NCI-H1694 treated with DMSO at 0.1 percent for 48 hours (cell line): Measurements from ENCODE around the gene PYGO2.
A peak's percentile ranks its signal among the peaks of the same experiment; 100 is the strongest.
"Not testable (repeated sequence)": the region's sequence is repeated elsewhere in the genome, so short reads cannot be mapped to it uniquely, and the experiment has no call there.

Source experiments
- DNase-seq: peaks from one replicate; lab custom pipeline; 2025; lab: John Stamatoyannopoulos, UW

Gene PYGO2

DNA sequence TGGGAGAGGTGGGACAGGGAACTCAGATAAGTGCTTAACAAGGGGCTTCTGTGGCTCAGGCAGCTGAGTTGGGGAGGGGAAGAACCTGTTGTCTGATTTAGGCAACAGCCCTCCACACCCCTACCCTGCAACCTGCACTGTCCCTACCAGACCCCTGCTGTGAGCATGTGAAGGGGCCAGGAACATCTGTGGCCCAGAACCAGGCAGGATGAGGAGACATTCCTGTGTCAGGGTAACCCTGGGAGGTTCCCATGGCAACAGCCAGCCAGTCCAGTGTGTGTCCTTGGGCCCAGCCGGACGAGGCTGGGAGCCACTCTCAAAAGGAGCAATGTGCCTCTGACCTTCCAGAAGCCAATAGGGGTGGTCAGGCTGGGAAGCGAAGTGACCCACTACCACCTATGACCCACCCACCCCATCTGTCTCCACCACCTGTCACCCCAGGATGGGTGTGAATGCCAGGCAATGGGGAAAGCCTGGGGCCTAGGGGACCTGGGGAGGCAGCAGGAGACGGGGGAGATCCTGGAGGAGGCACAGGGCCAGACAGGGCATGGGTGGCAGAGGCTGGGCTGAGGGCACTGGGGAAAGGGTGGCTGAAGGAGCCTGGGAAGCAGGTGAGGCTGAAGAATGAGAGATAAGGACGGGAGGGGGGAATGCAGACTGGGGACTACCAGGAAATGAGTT lies 20.1 kb downstream of the PYGO2 start:
- no peak for DNase-seq

DNA sequence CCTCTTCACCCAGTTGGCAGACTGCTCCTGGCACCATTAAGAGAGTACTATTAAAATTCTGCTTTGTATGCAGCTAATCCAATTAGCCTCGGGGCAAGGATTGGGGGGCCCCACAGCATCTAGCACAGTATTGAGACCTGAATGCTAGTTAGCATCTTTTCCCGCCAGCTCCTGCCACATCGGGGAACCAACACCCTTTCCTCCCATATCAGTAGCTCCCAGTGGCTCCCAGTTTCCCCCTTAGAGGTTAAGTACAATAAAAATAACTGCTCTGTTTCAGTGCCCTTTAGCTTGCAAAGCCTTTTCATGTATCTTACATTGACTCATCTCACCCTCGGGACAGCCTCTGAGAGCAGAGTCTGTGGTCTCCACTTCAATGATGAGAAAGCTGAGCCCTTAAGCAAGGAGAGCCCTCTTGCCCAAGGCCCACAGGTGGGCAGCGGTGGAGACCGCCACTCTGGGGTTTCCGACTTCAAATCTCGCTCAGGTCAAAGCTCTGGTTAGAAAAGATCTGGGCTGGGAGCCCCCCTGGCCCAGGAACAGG lies 20.9 kb downstream of the PYGO2 start:
- no peak for DNase-seq

DNA sequence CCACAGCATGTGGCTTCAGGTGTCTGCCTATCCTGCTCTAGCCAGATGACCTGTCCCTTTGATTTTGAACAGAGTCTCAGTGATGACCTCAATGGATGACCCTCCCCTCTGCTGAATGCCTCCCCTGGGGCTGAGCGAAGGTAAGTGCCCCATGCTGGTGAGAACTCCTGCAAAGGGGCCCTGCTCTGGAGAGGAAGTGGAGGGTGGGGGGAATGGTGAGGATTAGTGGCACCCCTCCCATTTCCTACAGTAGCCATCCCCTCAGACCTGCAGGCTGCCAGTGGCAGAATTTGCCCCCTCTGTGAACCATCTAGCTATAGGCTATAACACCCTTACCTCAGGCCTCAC lies 21.4 kb downstream of the PYGO2 start:
- no peak for DNase-seq

- no peak for DNase-seq
Measured at GRCh38 chr1:154938604-154939399, 22.8 kb downstream of the PYGO2 start.

GRCh38 chr1:154937988-154938386 lies 23.6 kb downstream of the PYGO2 start:
- DNase-seq = no peak

DNA sequence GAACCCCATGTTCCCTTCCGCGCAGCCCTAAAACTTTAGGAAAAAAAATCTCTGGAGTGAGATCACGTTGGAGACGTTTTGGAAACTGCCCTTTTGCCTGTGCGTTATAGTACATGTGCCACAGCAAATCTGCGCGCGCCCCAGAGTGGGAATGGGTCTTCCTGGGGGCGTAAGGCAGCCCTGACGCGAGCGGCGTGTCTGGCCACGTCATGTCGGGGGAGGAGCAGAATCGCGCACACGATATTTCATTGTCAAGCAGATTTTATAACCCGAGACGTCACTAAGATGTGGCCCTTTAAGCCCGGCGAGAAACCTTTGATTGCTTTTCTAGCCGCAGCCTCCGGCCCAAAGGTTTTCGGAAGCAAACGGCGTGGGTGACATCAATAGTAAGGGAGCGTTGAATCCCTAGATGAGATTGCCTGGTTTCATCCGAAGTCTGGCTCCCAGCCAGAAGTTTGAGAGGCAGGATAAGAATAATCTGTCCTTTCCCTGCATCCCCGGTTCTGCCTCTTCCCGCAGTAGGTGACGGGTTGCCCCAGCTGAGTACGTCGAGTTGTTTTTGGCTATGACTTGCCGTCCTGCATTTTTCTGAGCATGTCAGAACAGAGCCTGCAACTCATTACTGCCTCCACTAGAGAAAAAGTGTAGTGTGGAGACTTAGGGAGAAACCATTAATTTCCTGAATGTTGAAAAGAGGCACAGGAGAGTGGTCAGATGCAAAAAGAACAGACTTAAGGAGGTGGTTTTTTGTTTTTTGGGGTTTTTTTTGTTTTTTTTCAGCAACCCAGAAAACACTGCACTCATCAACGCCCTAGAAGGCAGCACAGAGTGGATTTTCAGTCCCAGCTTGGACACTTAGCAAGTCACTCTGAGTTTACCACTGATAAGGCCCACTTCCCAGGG lies 24.2 kb downstream of the PYGO2 start:
- DNase-seq = peak; percentile 98

- DNase-seq = peak; percentile 98
Measured at GRCh38 chr1:154936555-154937084, 25.0 kb downstream of the PYGO2 start, which contains the start of gene PMVK. PMVK (minus strand) TSS chr1:154936719; CDS start chr1:154936685, 34 bp downstream.

DNA sequence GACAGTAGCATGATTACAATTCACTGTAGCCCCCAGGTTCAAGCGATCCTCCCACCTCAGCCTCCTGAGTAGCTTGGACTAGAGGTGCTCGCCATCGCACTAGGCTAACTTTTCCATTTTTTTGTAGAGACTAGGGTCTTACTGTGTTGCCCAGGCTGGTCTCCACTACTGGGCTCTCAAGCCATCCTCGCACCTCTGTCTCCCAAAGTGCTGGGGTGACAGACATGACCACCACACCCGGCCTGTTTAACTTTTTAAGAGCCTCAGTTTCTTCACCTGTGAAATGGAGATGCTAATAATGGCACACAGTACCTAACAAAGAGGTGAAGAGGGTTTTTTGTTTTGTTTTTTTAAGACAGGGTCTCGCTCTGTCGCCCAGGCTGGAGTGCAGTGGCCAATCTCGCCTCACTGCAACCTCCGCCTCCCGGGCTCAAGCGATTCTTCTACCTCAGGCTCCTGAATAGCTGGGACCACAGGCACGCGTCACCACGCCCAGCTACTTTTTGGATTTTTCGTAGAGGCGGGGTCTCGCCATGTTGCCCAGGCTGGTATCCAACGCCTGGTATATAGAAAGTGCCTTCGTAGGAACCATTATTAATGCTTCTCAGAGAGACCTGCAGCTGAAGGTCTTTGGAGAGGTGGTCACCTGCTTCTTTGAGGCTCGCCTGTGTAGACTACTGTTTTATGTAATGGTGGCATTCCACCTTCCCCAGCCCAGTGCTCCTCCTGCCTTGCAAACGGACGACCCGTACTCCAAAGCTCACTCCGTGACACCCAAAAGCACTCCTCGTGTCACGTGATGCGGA lies 25.6 kb downstream of the PYGO2 start:
- DNase-seq = no peak

- no peak for DNase-seq
Measured at GRCh38 chr1:154934358-154934948, 27.1 kb downstream of the PYGO2 start.

DNA sequence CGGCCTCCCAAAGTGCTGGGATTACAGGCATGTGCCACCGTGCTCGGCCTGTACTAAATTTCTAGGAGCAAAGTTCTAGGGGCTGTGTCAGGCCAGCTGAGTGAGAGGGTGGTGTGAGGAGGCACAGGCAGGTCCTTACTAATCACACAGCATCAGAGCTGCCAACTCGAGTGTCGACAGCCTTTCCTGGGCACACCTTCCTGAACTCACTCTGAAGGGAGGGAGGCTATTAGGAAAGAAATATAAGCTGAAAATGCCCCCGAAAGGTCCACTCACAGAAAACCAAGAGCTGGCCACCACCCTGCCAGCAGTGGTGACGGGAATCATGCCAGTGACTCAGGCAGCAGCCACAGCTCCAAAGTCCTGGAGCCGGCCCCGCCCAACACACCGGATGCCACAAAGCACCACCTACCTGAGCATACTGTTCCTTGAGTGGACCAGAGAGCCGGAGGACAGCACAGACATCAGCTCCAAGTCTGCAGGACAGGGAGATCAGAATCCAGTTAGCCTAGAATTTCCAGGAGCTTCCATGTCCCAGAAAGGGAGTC lies 29.6 kb downstream of the PYGO2 start:
- DNase-seq = no peak

GRCh38 chr1:154926201-154926600 lies 35.4 kb downstream of the PYGO2 start:
- DNase-seq = no peak

DNA sequence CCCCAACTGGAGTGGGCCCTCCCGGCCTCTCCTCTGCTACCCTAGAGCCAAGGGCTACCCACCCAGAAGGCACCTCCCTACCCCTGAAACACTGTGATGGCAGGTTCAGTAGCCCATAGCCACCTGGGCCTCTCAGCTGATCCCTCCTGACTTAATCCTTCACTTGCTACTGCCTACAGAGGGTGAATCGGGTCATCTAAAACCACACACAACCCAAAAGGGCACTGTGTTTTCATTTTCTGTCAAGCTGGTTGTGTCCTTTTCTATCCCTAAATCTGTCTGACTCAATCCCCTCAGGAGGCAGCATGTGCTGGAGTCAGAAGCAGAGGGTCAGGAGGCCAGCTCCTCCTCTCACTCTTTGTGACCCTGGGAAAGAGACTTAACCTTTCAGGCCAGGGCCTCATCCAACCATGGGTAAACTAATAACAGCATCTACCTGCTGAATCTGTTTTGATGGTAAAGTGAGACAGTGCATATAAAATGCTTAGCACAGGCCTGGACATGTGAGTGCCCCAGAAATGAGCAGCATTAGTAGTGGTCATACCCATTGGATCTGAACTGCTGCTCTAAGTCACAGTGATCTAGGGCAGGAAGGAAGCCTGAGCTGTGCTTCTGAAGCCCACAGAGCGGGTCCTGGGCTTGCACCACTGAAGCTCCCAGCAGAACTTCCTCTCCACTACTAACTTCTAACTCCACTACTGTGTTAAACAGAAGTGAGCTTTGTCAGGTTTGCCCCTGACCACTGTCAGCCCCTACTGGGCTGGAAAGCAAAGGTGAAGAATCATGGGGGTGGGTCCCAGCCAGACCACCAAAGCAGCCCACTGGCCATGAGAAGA lies 36.0 kb downstream of the PYGO2 start:
- no peak for DNase-seq

- DNase-seq = no peak
Measured at GRCh38 chr1:154923695-154924094, 37.9 kb downstream of the PYGO2 start.

DNA sequence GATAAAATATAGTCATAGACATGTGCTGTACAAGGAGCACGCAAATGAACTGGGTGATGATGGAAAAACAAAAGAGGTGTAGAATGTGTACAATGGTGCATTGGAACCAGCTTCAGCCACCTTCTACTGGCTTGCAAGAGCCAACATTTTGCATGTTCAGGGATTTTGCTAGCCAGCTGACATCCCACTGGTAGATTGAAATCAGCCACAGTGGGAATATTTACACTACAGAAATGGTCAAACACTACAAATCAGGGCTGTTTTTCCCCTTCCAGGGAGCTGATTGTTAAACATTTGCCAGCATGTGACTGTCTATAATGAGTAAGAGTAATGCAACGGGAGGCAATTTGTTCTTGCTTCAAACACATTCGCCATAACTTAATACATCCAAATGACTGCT lies 48.3 kb downstream of the PYGO2 start:
- DNase-seq = no peak

- no peak for DNase-seq
Measured at GRCh38 chr1:154912755-154913154, 48.8 kb downstream of the PYGO2 start.

DNA sequence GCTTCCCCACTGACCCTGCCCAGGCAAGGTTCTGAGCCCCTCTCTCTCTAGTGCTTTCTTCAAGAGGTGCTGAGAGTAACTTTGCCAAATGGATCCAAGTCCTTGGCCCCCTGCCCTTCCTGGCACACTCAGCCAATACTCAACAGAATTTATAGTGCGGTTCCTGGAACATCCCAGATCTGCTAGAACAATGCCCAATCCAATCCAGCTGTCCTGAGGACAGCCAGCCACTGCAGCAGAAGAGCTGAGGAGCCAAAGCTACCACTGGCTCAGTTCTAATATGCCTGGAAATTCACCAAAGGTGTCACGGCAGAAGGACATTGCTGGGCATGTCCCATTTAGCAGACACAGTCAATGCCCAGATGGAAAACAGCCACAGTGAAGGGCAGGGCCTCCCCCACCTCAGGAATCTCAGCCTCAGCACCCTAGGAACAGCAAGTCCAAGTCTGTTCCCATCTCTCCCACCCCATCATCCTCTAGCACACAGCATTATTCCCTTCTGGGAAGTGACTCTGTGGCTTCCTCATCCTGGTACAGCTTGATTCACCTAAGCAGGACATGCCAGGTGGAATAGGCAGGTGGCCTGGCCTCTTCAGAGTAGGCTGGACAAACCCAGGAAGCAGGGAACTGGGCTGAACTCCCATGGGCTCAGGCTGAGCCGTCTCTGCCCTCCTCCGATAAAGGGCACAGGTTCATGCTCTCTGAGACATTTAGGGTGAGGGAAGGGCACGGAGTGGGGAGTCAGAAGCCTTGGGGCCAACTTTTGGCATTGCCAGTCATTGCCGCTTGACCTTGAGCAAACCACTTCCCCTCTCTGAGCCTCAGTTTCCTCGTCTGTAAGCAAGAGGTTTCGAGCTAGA lies 49.7 kb downstream of the PYGO2 start:
- DNase-seq = no peak

GRCh38 chr1:154910851-154911250 lies 50.7 kb downstream of the PYGO2 start:
- DNase-seq = no peak

- no peak for DNase-seq
Measured at GRCh38 chr1:154908937-154909336, 52.6 kb downstream of the PYGO2 start.

- not testable (repeated sequence) for DNase-seq
Measured at GRCh38 chr1:154908129-154908528, 53.5 kb downstream of the PYGO2 start.
